H1 (cell line): ENCODE measurements around the gene PPIA.

Source experiments
- POLR2AphosphoS5 ChIP-seq: IDR thresholded peaks from 2 replicates; pipeline ENCODE4 v1.6.1; 2011; ENCODE audit warnings: low read depth, low read length
- SUZ12 ChIP-seq: fragments of 200-600 bp; sonication (generic); IDR thresholded peaks from 2 replicates; pipeline ENCODE4 v1.6.1; 2012; ENCODE audit warnings: mild to moderate bottlenecking, inconsistent platforms, low read length, moderate library complexity, mixed read lengths

DNA sequence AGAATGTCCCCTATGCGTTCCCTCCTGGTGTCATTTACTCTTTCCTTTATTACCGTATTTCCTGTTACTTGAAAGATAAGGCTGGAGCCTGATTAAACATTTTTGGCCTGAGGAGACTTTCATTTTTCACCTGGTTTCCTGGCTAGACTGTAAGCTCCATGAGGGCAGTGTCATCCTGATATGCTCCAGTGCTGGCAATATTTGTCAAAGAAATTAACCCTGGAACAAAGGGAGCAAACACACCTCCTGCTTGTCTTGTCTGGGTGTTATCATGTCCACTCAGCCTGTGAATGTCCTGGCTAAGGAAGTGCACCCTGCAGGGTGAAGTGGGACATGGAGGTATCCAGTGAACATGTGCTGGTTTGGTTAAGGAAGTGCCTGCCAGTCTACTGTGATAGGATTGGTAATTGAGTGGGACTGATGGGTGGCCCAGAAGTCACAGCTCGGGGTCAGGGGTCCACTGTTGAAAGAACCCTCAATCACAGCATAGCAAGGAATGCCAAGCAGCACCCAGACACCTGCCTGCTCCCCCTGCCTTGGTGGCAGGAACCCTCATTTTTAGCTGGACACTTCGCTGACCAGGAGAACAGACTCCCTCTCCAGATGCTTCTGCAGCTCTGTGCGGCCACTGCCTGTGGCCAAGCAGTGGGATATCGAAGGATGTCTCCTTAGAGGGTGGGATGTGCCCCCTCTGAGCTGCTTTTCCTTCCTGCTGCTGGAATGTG, 20.9 kb upstream of the PPIA start:
- TF ChIP-seq SUZ12: no peak
- no peak for TF ChIP-seq POLR2AphosphoS5
